A204.1 (cell line): ENCODE measurements around the gene OR10H5.
"Not testable (repeated sequence)": the region's sequence is repeated elsewhere in the genome, so short reads cannot be mapped to it uniquely, and the experiment has no call there.

Source experiments
- FAIRE-seq: peaks from 2 replicates; lab custom pipeline; 2012; peaks lifted over from hg19 to GRCh38; lab: Jason Lieb, UNC

The OR10H5 gene

GRCh38 chr19:15787611-15788155, at the start of gene OR10H5:
OR10H5 (plus strand) TSS chr19:15787661; CDS start chr19:15794049, 6,388 bp downstream.
- FAIRE-seq = no peak

GRCh38 chr19:15737722-15738121, 49.7 kb upstream of the OR10H5 start, which contains the start of gene OR10H3:
OR10H3 (plus strand) TSS chr19:15737985; CDS start chr19:15741393, 3,408 bp downstream.
- no peak for FAIRE-seq

- no peak for FAIRE-seq
Observed at GRCh38 chr19:15740785-15741184, 46.7 kb upstream of the OR10H5 start.

GRCh38 chr19:15748239-15748638, 39.2 kb upstream of the OR10H5 start:
- no peak for FAIRE-seq

GRCh38 chr19:15758379-15758778, 29.1 kb upstream of the OR10H5 start:
- no peak for FAIRE-seq

GRCh38 chr19:15759962-15760565, 27.4 kb upstream of the OR10H5 start:
- no peak for FAIRE-seq

- no peak for FAIRE-seq
Observed at GRCh38 chr19:15769586-15769985, 17.9 kb upstream of the OR10H5 start.

- FAIRE-seq = not testable (repeated sequence)
Observed at GRCh38 chr19:15774159-15774558, 13.3 kb upstream of the OR10H5 start.

GRCh38 chr19:15775249-15775648, 12.2 kb upstream of the OR10H5 start:
- FAIRE-seq = no peak

- FAIRE-seq = no peak
Observed at GRCh38 chr19:15776264-15776663, 11.2 kb upstream of the OR10H5 start.

- FAIRE-seq = no peak
Observed at GRCh38 chr19:15776991-15777970, 10.2 kb upstream of the OR10H5 start.

- FAIRE-seq = peak; percentile 81
Observed at GRCh38 chr19:15779756-15780476, 7.5 kb upstream of the OR10H5 start.

- no peak for FAIRE-seq
Observed at GRCh38 chr19:15780610-15781418, 6.6 kb upstream of the OR10H5 start.

GRCh38 chr19:15781661-15782060, 5.8 kb upstream of the OR10H5 start:
- FAIRE-seq = no peak

- no peak for FAIRE-seq
Observed at GRCh38 chr19:15782211-15782610, 5.2 kb upstream of the OR10H5 start.

GRCh38 chr19:15782896-15783295, 4.6 kb upstream of the OR10H5 start:
- not testable (repeated sequence) for FAIRE-seq

GRCh38 chr19:15788594-15789270, 1.3 kb downstream of the OR10H5 start:
- no peak for FAIRE-seq

- no peak for FAIRE-seq
Observed at GRCh38 chr19:15790096-15790495, 2.6 kb downstream of the OR10H5 start.

GRCh38 chr19:15794279-15794678, 6.8 kb downstream of the OR10H5 start:
- FAIRE-seq = not testable (repeated sequence)

- no peak for FAIRE-seq
Observed at GRCh38 chr19:15810335-15810734, 22.9 kb downstream of the OR10H5 start.

GRCh38 chr19:15811476-15811875, 24.0 kb downstream of the OR10H5 start:
- FAIRE-seq = no peak
